Upper lobe of left lung (tissue), 4 donors: ENCODE results near the gene CLDN15.

Source experiments
- EP300 ChIP-seq, 4 donors: sonication (generic); formaldehyde crosslinking; IDR thresholded peaks; one replicate each; pipeline ENCODE4 v1.5.1; 2017; ENCODE audit warnings: antibody characterized with exemption in 4 of 4, control low read depth in 2 of 4
- POLR2A ChIP-seq, 4 donors: fragments of 450-650 bp; IDR thresholded peaks; one replicate each; pipeline ENCODE4 v1.5.1; 2016 to 2017; ENCODE audit warnings: antibody characterized with exemption in 4 of 4, mild to moderate bottlenecking in 2 of 4
- TF ChIP-seq, protein P1 (sequence below), 6 experiments: fragments of 450-650 bp in 4 of 6; fragments of 200-600 bp in 2 of 6; sonication (generic) in 2 of 6; IDR thresholded peaks; one replicate each; pipeline ENCODE4 v1.5.1; 2016 to 2019; ENCODE audit warnings: antibody characterized with exemption in 6 of 6

- TF ChIP-seq, protein P1, sequence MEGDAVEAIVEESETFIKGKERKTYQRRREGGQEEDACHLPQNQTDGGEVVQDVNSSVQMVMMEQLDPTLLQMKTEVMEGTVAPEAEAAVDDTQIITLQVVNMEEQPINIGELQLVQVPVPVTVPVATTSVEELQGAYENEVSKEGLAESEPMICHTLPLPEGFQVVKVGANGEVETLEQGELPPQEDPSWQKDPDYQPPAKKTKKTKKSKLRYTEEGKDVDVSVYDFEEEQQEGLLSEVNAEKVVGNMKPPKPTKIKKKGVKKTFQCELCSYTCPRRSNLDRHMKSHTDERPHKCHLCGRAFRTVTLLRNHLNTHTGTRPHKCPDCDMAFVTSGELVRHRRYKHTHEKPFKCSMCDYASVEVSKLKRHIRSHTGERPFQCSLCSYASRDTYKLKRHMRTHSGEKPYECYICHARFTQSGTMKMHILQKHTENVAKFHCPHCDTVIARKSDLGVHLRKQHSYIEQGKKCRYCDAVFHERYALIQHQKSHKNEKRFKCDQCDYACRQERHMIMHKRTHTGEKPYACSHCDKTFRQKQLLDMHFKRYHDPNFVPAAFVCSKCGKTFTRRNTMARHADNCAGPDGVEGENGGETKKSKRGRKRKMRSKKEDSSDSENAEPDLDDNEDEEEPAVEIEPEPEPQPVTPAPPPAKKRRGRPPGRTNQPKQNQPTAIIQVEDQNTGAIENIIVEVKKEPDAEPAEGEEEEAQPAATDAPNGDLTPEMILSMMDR (IDR thresholded peaks at IDR 0.05) = no peak
- TF ChIP-seq POLR2A (IDR thresholded peaks at IDR 0.05) = no peak
- TF ChIP-seq EP300 (IDR thresholded peaks at IDR 0.05) = no peak
These were observed 48.5 kb downstream of the CLDN15 start for GRCh38 chr7:101189109-101189508.
